PC-9 (cell line): Measurements from ENCODE around the gene IQSEC1.

Source experiments
- EZH2 ChIP-seq: fragments of 200-600 bp; sonication (generic); IDR thresholded peaks from 2 replicates; pipeline ENCODE4 v1.8.0; 2017; ENCODE audit warnings: antibody characterized with exemption, low read depth
- TF ChIP-seq, protein P1 (sequence below): fragments of 200-600 bp; sonication (generic); conservative IDR thresholded peaks from 2 replicates; pipeline ENCODE4 v1.6.1; 2017; ENCODE audit warnings: mixed run types, antibody characterized with exemption, mild to moderate bottlenecking, moderate library complexity

- TF ChIP-seq, protein P1, sequence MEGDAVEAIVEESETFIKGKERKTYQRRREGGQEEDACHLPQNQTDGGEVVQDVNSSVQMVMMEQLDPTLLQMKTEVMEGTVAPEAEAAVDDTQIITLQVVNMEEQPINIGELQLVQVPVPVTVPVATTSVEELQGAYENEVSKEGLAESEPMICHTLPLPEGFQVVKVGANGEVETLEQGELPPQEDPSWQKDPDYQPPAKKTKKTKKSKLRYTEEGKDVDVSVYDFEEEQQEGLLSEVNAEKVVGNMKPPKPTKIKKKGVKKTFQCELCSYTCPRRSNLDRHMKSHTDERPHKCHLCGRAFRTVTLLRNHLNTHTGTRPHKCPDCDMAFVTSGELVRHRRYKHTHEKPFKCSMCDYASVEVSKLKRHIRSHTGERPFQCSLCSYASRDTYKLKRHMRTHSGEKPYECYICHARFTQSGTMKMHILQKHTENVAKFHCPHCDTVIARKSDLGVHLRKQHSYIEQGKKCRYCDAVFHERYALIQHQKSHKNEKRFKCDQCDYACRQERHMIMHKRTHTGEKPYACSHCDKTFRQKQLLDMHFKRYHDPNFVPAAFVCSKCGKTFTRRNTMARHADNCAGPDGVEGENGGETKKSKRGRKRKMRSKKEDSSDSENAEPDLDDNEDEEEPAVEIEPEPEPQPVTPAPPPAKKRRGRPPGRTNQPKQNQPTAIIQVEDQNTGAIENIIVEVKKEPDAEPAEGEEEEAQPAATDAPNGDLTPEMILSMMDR = no peak
- TF ChIP-seq EZH2 = no peak
Observed at GRCh38 chr3:13111873-13112520, 38.8 kb upstream of the IQSEC1 start.
